ENCODE measurements around the gene ITPR1.
A peak's percentile ranks its signal among the peaks of the same experiment; 100 is the strongest.

- TF ChIP-seq CTCF (IDR thresholded peaks at IDR 0.05) = no peak
- TF ChIP-seq POLR2AphosphoS5 (IDR thresholded peaks at IDR 0.05) = peak in 2 of 3 donors; percentile 9 to 25
- no peak for TF ChIP-seq POLR2A (IDR thresholded peaks at IDR 0.05)
Measured at GRCh38 chr3:4776980-4777581, 283.9 kb downstream of the ITPR1 start.
